Neural progenitor cell (in vitro differentiated cells): ENCODE data around the gene LUZP2. TPM values are rescaled to one million over a fixed set of nuclear protein-coding genes. Genes with fewer than 3 reads are reported as not detected.

Experiments used
- DNase-seq: peaks from one replicate; pipeline ENCODE4 v3.0.0-alpha.2; 2016; ENCODE audit warnings: low spot score
- H2AFZ ChIP-seq: fragments of 200-600 bp; sonication (generic); replicated peaks from 2 replicates; pipeline ENCODE4 v1.6.1; 2016; ENCODE audit warnings: antibody characterized with exemption
- H3F3A ChIP-seq: fragments of 200-600 bp; sonication (generic); 2 replicates; pipeline ENCODE4 v1.6.1; 2016; ENCODE audit warnings: antibody characterized with exemption, low read depth
- H3K27ac ChIP-seq: fragments of 200-600 bp; sonication (generic); 2 replicates; pipeline ENCODE4 v1.5.1; 2016; ENCODE audit warnings: mild to moderate bottlenecking
- H3K27me3 ChIP-seq: fragments of 200-600 bp; sonication (generic); 2 replicates; pipeline ENCODE4 v1.6.1; 2016; ENCODE audit warnings: mild to moderate bottlenecking, moderate library complexity
- H3K36me3 ChIP-seq: fragments of 200-600 bp; sonication (generic); 2 replicates; pipeline ENCODE4 v1.5.1; 2016
- H3K4me1 ChIP-seq: fragments of 200-600 bp; sonication (generic); 2 replicates; pipeline ENCODE4 v1.6.1; 2016; ENCODE audit warnings: mixed run types
- H3K4me2 ChIP-seq: fragments of 200-600 bp; sonication (generic); 2 replicates; pipeline ENCODE4 v1.6.1; 2016
- H3K4me3 ChIP-seq: fragments of 200-600 bp; sonication (generic); 2 replicates; pipeline ENCODE4 v1.5.1; 2016
- H3K79me2 ChIP-seq: fragments of 200-600 bp; sonication (generic); 2 replicates; pipeline ENCODE4 v1.6.1; 2016; ENCODE audit warnings: low read depth
- H3K9ac ChIP-seq: fragments of 200-600 bp; sonication (generic); 2 replicates; pipeline ENCODE4 v1.6.1; 2016
- H3K9me3 ChIP-seq: fragments of 200-600 bp; sonication (generic); 2 replicates; pipeline ENCODE4 v1.5.1; 2016; ENCODE audit warnings: low read depth
- H4K20me1 ChIP-seq: fragments of 200-600 bp; sonication (generic); 2 replicates; pipeline ENCODE4 v1.6.1; 2016; ENCODE audit warnings: low read depth
- H3K27ac Mint-ChIP-seq: 3 replicates; pipeline ENCODE4 v1.8.0; 2021; ENCODE audit warnings: mixed read lengths
- H3K27me3 Mint-ChIP-seq: 2 replicates; pipeline ENCODE4 v1.8.0; 2022; ENCODE audit warnings: low read depth, mild to moderate bottlenecking, inconsistent platforms, moderate library complexity, mixed read lengths; ENCODE audit not compliant: insufficient read depth
- H3K36me3 Mint-ChIP-seq: 3 replicates; pipeline ENCODE4 v1.8.0; 2021; ENCODE audit warnings: mixed read lengths
- H3K4me1 Mint-ChIP-seq: 3 replicates; pipeline ENCODE4 v1.8.0; 2021; ENCODE audit warnings: mixed read lengths
- H3K4me3 Mint-ChIP-seq: 3 replicates; pipeline ENCODE4 v1.8.0; 2021; ENCODE audit warnings: mild to moderate bottlenecking, moderate library complexity, mixed read lengths
- H3K9me3 Mint-ChIP-seq: 3 replicates; pipeline ENCODE4 v1.8.0; 2020; ENCODE audit warnings: mixed read lengths
- CTCF ChIP-seq: fragments of 200-600 bp; sonication (generic); IDR thresholded peaks from 2 replicates; pipeline ENCODE4 v1.5.1; 2017; ENCODE audit warnings: antibody characterized with exemption, mild to moderate bottlenecking
- EZH2 ChIP-seq: fragments of 200-600 bp; sonication (generic); IDR thresholded peaks from 2 replicates; pipeline ENCODE4 v1.6.1; 2017; ENCODE audit warnings: antibody characterized with exemption, mild to moderate bottlenecking, moderate library complexity
- EZH2phosphoT487 ChIP-seq: fragments of 200-600 bp; sonication (generic); IDR thresholded peaks from 2 replicates; pipeline ENCODE4 v1.6.1; 2017; ENCODE audit warnings: antibody characterized with exemption
- total RNA-seq: library from RNA; depleted of rRNA; stranded (reverse); fragments of >200 nt; gene quantifications from 2 replicates; pipeline ENCODE4 v1.2.3, GENCODE V29; 2015; ENCODE audit warnings: low replicate concordance

LUZP2 gene
- total RNA-seq, 1 donor from 2014 or later, result 2.5 TPM

- H3K4me3 Mint-ChIP-seq, result no peak overlapping the region
- Histone ChIP-seq H3K9me3 (no peaks in the 10 kb centered on the region), H3K9ac (no peak overlapping the region), H3K27me3 (no peaks in the 10 kb centered on the region), H3F3A (no peaks in the 10 kb centered on the region), H3K27ac (no peak overlapping the region), H4K20me1 (no peaks in the 10 kb centered on the region), H3K79me2 (no peaks in the 10 kb centered on the region), H2AFZ (no peak overlapping the region), H3K4me3 (no peak overlapping the region), H3K4me1 (no peaks in the 10 kb centered on the region), H3K36me3 (no peaks in the 10 kb centered on the region), H3K4me2 (no peak overlapping the region)
- TF ChIP-seq CTCF (no peak), EZH2phosphoT487 (no peak), EZH2 (no peak)
- DNase-seq, result no peak
- H3K27ac Mint-ChIP-seq, result no peak overlapping the region
- no peaks in the 10 kb centered on the region for H3K9me3 Mint-ChIP-seq
- H3K27me3 Mint-ChIP-seq, result no peaks in the 10 kb centered on the region
- H3K4me1 Mint-ChIP-seq, result no peaks in the 10 kb centered on the region
- H3K36me3 Mint-ChIP-seq, result no peaks in the 10 kb centered on the region
These were observed 26.4 kb upstream of the LUZP2 start for GRCh38 chr11:24470431-24470830.

GRCh38 chr11:24471084-24471483, 25.8 kb upstream of the LUZP2 start:
- H3K27ac Mint-ChIP-seq, result no peak overlapping the region
- no peaks in the 10 kb centered on the region for H3K36me3 ChIP-seq
- H3K79me2 ChIP-seq, result no peaks in the 10 kb centered on the region
- H3K27me3 Mint-ChIP-seq, result no peaks in the 10 kb centered on the region
- no peak overlapping the region for H3K27ac ChIP-seq
- no peak overlapping the region for H3K4me3 Mint-ChIP-seq
- no peak overlapping the region for H3K4me2 ChIP-seq
- no peaks in the 10 kb centered on the region for H3K27me3 ChIP-seq
- no peaks in the 10 kb centered on the region for H3F3A ChIP-seq
- no peak overlapping the region for H3K9ac ChIP-seq
- no peaks in the 10 kb centered on the region for H3K9me3 ChIP-seq
- no peak overlapping the region for H3K4me3 ChIP-seq
- H2AFZ ChIP-seq, result no peak overlapping the region
- H4K20me1 ChIP-seq, result no peaks in the 10 kb centered on the region
- no peak for DNase-seq
- no peaks in the 10 kb centered on the region for H3K36me3 Mint-ChIP-seq
- H3K4me1 ChIP-seq, result no peaks in the 10 kb centered on the region
- no peak for TF ChIP-seq EZH2
- TF ChIP-seq CTCF, result no peak
- no peak for TF ChIP-seq EZH2phosphoT487
- H3K4me1 Mint-ChIP-seq, result no peaks in the 10 kb centered on the region
- H3K9me3 Mint-ChIP-seq, result peaks cover 2% of the 10 kb centered on the region

- no peak overlapping the region for H3K4me3 ChIP-seq
- no peaks in the 10 kb centered on the region for H3K9me3 ChIP-seq
- H2AFZ ChIP-seq, result no peak overlapping the region
- Mint-ChIP-seq H3K4me3 (no peak overlapping the region), H3K27me3 (no peaks in the 10 kb centered on the region), H3K27ac (no peak overlapping the region), H3K36me3 (no peaks in the 10 kb centered on the region), H3K9me3 (peaks cover 2% of the 10 kb centered on the region), H3K4me1 (peaks cover 4% of the 10 kb centered on the region)
- no peaks in the 10 kb centered on the region for H3K79me2 ChIP-seq
- H3K36me3 ChIP-seq, result no peaks in the 10 kb centered on the region
- H3F3A ChIP-seq, result peaks cover 6% of the 10 kb centered on the region
- no peak for DNase-seq
- H4K20me1 ChIP-seq, result no peaks in the 10 kb centered on the region
- H3K9ac ChIP-seq, result no peak overlapping the region
- H3K27me3 ChIP-seq, result no peaks in the 10 kb centered on the region
- peaks cover 8% of the 10 kb centered on the region for H3K4me1 ChIP-seq
- H3K4me2 ChIP-seq, result no peak overlapping the region
- TF ChIP-seq EZH2 (no peak), EZH2phosphoT487 (no peak), CTCF (no peak)
- no peak overlapping the region for H3K27ac ChIP-seq
These were observed 18.1 kb upstream of the LUZP2 start for GRCh38 chr11:24478718-24479117.
